CD14-positive monocyte (primary cell): Measurements from ENCODE around the gene RFLNA. TPM values are rescaled to one million over a fixed set of nuclear protein-coding genes. Genes with fewer than 3 reads are reported as not detected.
A peak's percentile ranks its signal among the peaks of the same experiment; 100 is the strongest.
"Not testable (repeated sequence)": the region's sequence is repeated elsewhere in the genome, so short reads cannot be mapped to it uniquely, and the experiment has no call there.

ENCODE experiments used
- DNase-seq, 3 donors: peaks; one replicate each; pipeline ENCODE4 v3.0.0-alpha.2; 2011 to 2022
- H2AFZ ChIP-seq: 2 replicates; pipeline ENCODE4 v1.6.0; 2012; ENCODE audit warnings: mild to moderate bottlenecking, low read depth, low read length, inconsistent platforms; ENCODE audit not compliant: insufficient read depth, poor library complexity, severe bottlenecking
- H3K27ac ChIP-seq, 2 donors: 1 replicate in 1 of 2; 2 replicates in 1 of 2; pipeline ENCODE4 v1.5.1; 2012 to 2013; ENCODE audit warnings: low read length in 2 of 2, control low read depth in 1 of 2, inconsistent platforms in 1 of 2, low read depth in 1 of 2, mild to moderate bottlenecking in 1 of 2
- H3K27me3 ChIP-seq, 2 donors: one replicate each; pipeline versions ENCODE4 v1.6.0 to v1.6.1; 2011 to 2013; ENCODE audit warnings: low read length in 2 of 2; ENCODE audit not compliant: control insufficient read depth in 2 of 2, insufficient read depth in 2 of 2
- H3K36me3 ChIP-seq, 2 donors: replicated peaks in 1 of 2; 1 replicate in 1 of 2; 2 replicates in 1 of 2; pipeline versions ENCODE4 v1.5.1 to v1.6.1; 2012 to 2013; ENCODE audit warnings: low read length in 2 of 2, control low read depth in 1 of 2, inconsistent platforms in 1 of 2, mild to moderate bottlenecking in 1 of 2; ENCODE audit not compliant: insufficient read depth in 2 of 2, control insufficient read depth in 1 of 2
- H3K4me1 ChIP-seq, 2 donors: 1 replicate in 1 of 2; 2 replicates in 1 of 2; pipeline versions ENCODE4 v1.5.1 to v1.6.1; 2012 to 2013; ENCODE audit warnings: low read length in 2 of 2, control low read depth in 1 of 2, inconsistent platforms in 1 of 2, mild to moderate bottlenecking in 1 of 2, moderate library complexity in 1 of 2; ENCODE audit not compliant: insufficient read depth in 2 of 2, control insufficient read depth in 1 of 2
- H3K4me2 ChIP-seq: replicated peaks from 2 replicates; pipeline ENCODE3; 2012; ENCODE audit warnings: low read length, moderate library complexity, mild to moderate bottlenecking; ENCODE audit not compliant: poor library complexity, severe bottlenecking; ENCODE audit errors: extremely low read depth
- H3K4me3 ChIP-seq, 3 experiments: fragments of 200-600 bp in 1 of 3; sonication (generic) in 1 of 3; replicated peaks in 1 of 3; 1 replicate in 2 of 3; 2 replicates in 1 of 3; pipeline ENCODE4 v1.5.1; 2011 to 2013; ENCODE audit warnings: low read length in 3 of 3, mild to moderate bottlenecking in 3 of 3, control low read depth in 2 of 3, low read depth in 2 of 3, inconsistent platforms in 1 of 3, moderate library complexity in 1 of 3
- H3K79me2 ChIP-seq: 2 replicates; pipeline ENCODE4 v1.6.0; 2012; ENCODE audit warnings: mild to moderate bottlenecking, control low read depth, inconsistent platforms, low read length, moderate library complexity; ENCODE audit not compliant: insufficient read depth
- H3K9ac ChIP-seq: 2 replicates; pipeline ENCODE4 v1.6.0; 2017; ENCODE audit warnings: low read length, mild to moderate bottlenecking; ENCODE audit not compliant: insufficient read depth, poor library complexity, severe bottlenecking
- H3K9me3 ChIP-seq, 2 donors: replicated peaks in 1 of 2; 1 replicate in 1 of 2; 2 replicates in 1 of 2; pipeline versions ENCODE4 v1.5.1 to v1.6.1; 2012 to 2013; ENCODE audit warnings: low read length in 2 of 2, control low read depth in 1 of 2; ENCODE audit not compliant: control insufficient read depth in 1 of 2, insufficient read depth in 1 of 2
- H4K20me1 ChIP-seq: 2 replicates; pipeline ENCODE4 v1.6.0; 2012; ENCODE audit warnings: mild to moderate bottlenecking, low read length, control low read depth, moderate library complexity; ENCODE audit not compliant: insufficient read depth
- H3K27ac Mint-ChIP-seq, 7 donors: one replicate each; pipeline ENCODE4 v1.8.0; 2020; ENCODE audit warnings: mild to moderate bottlenecking in 7 of 7, mixed read lengths in 7 of 7, moderate library complexity in 6 of 7, inconsistent platforms in 2 of 7
- H3K27me3 Mint-ChIP-seq, 3 donors: one replicate each; pipeline ENCODE4 v1.8.0; 2021 to 2022; ENCODE audit warnings: low read depth in 3 of 3, mild to moderate bottlenecking in 3 of 3, mixed read lengths in 3 of 3, moderate library complexity in 3 of 3, inconsistent platforms in 1 of 3
- H3K36me3 Mint-ChIP-seq, 2 donors: one replicate each; pipeline ENCODE4 v1.8.0; 2020; ENCODE audit warnings: mixed read lengths in 2 of 2, inconsistent platforms in 1 of 2, mild to moderate bottlenecking in 1 of 2
- H3K4me1 Mint-ChIP-seq: one replicate; pipeline ENCODE4 v1.8.0; 2020; ENCODE audit warnings: mild to moderate bottlenecking, mixed read lengths
- H3K4me3 Mint-ChIP-seq, 2 donors: one replicate each; pipeline ENCODE4 v1.8.0; 2020; ENCODE audit warnings: mild to moderate bottlenecking in 2 of 2, mixed read lengths in 2 of 2, moderate library complexity in 1 of 2
- H3K9me3 Mint-ChIP-seq, 7 donors: one replicate each; pipeline ENCODE4 v1.8.0; 2020 to 2022; ENCODE audit warnings: mixed read lengths in 7 of 7, mild to moderate bottlenecking in 6 of 7, moderate library complexity in 6 of 7, inconsistent platforms in 2 of 7
- WGBS: methylation state at CpG from one replicate; pipeline ENCODE4 v1.1.5; 2013; ENCODE audit warnings: missing lambda C conversion rate; ENCODE audit not compliant: insufficient coverage; 5-methylcytosine and 5-hydroxymethylcytosine counted together
- intact Hi-C, 2 donors: fragments of 100-400 bp; cut with micrococcal nuclease; formaldehyde crosslinking; loops; one replicate each; pipeline versions ENCODE4 v1.15.0 to v1.15.1; 2023
- polyA plus RNA-seq, 3 donors: library from polyadenylated mRNA; depleted of rRNA in 1 of 3; unstranded in 2 of 3; stranded (reverse) in 1 of 3; fragments of 300-500 nt in 2 of 3; fragments of >200 nt in 1 of 3; fragmentation: Illumina TruSeq in 2 of 3; gene quantifications; 1 replicate in 2 of 3; 2 replicates in 1 of 3; pipeline ENCODE4 v1.2.3, GENCODE V29; 2012 to 2021
- TF ChIP-seq, protein P1 (sequence below): fragments of 200-600 bp; IDR thresholded peaks from one replicate; pipeline ENCODE4 v1.8.0; 2022; ENCODE audit warnings: antibody characterized with exemption, mild to moderate bottlenecking

Gene RFLNA
- polyA plus RNA-seq, 3 donors: not detected

GRCh38 chr12:124322271-124322998 is 27.5 kb downstream of the RFLNA start:
- Histone ChIP-seq H2AFZ (no peak overlapping the region), H3K27me3 (no peaks in the 10 kb centered on the region), H3K4me2 (no peak overlapping the region), H3K79me2 (no peaks in the 10 kb centered on the region), H3K9ac (no peak overlapping the region), H3K27ac (no peak overlapping the region), H4K20me1 (peaks cover 31% of the 10 kb centered on the region), H3K4me1 (no peaks in the 10 kb centered on the region), H3K36me3 (peaks cover 35 to 39% of the 10 kb centered on the region in 2 donors), H3K4me3 (no peak overlapping the region), H3K9me3 (peaks cover 28 to 31% of the 10 kb centered on the region in 2 donors)
- peaks cover 22 to 35% (median 24%) of the 10 kb centered on the region in 7 donors for H3K9me3 Mint-ChIP-seq
- peak overlapping the region in 5 of 7 donors; percentile 11 to 63 (median 46) for H3K27ac Mint-ChIP-seq
- no peak overlapping the region for H3K4me3 Mint-ChIP-seq
- intact Hi-C loops: loop anchor here in 1 of 2 donors (5.0 kb wide), 2 partner anchors 160 to 270 kb away; no protein-coding TSS in a partner anchor
- TF ChIP-seq, protein P1, sequence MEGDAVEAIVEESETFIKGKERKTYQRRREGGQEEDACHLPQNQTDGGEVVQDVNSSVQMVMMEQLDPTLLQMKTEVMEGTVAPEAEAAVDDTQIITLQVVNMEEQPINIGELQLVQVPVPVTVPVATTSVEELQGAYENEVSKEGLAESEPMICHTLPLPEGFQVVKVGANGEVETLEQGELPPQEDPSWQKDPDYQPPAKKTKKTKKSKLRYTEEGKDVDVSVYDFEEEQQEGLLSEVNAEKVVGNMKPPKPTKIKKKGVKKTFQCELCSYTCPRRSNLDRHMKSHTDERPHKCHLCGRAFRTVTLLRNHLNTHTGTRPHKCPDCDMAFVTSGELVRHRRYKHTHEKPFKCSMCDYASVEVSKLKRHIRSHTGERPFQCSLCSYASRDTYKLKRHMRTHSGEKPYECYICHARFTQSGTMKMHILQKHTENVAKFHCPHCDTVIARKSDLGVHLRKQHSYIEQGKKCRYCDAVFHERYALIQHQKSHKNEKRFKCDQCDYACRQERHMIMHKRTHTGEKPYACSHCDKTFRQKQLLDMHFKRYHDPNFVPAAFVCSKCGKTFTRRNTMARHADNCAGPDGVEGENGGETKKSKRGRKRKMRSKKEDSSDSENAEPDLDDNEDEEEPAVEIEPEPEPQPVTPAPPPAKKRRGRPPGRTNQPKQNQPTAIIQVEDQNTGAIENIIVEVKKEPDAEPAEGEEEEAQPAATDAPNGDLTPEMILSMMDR: no peak
- peaks cover 2 to 11% (median 5%) of the 10 kb centered on the region in 3 donors for H3K27me3 Mint-ChIP-seq
- 82% methylated on average over 8 of the region's 10 CpGs for whole genome bisulfite sequencing
- peaks cover 28 to 39% of the 10 kb centered on the region in 2 donors for H3K36me3 Mint-ChIP-seq
- peaks cover 2% of the 10 kb centered on the region for H3K4me1 Mint-ChIP-seq
- no peak for DNase-seq

GRCh38 chr12:124322999-124323328 is 28.1 kb downstream of the RFLNA start:
- peaks cover 28 to 44% of the 10 kb centered on the region in 2 donors for H3K36me3 Mint-ChIP-seq
- not testable (repeated sequence) for H3K4me1 Mint-ChIP-seq, H3K79me2 ChIP-seq, H3K4me3 ChIP-seq, H3K27ac ChIP-seq, H3K4me3 Mint-ChIP-seq, H3K27me3 ChIP-seq, H2AFZ ChIP-seq, H3K4me2 ChIP-seq, H3K9ac ChIP-seq, H3K4me1 ChIP-seq, H3K27ac Mint-ChIP-seq, DNase-seq
- Histone ChIP-seq H3K36me3 (peaks cover 41 to 45% of the 10 kb centered on the region in 2 donors), H4K20me1 (peaks cover 36% of the 10 kb centered on the region), H3K9me3 (peaks cover 28 to 31% of the 10 kb centered on the region in 2 donors)
- peaks cover 2 to 11% (median 5%) of the 10 kb centered on the region in 3 donors for H3K27me3 Mint-ChIP-seq
- peaks cover 22 to 38% (median 24%) of the 10 kb centered on the region in 7 donors for H3K9me3 Mint-ChIP-seq
- no CpG with 5 or more reads among the region's 1 CpG for WGBS
- intact Hi-C loops: loop anchor here in 1 of 2 donors (5.0 kb wide), 2 partner anchors 161 to 271 kb away; no protein-coding TSS in a partner anchor
